ENCODE results near the gene TRPC5OS.

Gene TRPC5OS

GRCh38 chrX:111914398-111915090 is 38.6 kb downstream of the TRPC5OS start:
- TF ChIP-seq CTBP1 (IDR thresholded peaks at IDR 0.05; ENCODE audit: borderline replicate concordance) (no peak), ARNT (IDR thresholded peaks at IDR 0.05) (no peak), FOXK2 (IDR thresholded peaks at IDR 0.05) (no peak), SUZ12 (IDR thresholded peaks at IDR 0.05) (no peak), TARDBP (IDR thresholded peaks at IDR 0.05) (no peak), FOXM1 (IDR thresholded peaks at IDR 0.05; ENCODE audit: borderline replicate concordance) (no peak)
- DNase-seq (ENCODE audit: extremely low spot score): no peak
- ChIA-PET CTCF (no interaction called here), POLR2A (no interaction called here)

DNA sequence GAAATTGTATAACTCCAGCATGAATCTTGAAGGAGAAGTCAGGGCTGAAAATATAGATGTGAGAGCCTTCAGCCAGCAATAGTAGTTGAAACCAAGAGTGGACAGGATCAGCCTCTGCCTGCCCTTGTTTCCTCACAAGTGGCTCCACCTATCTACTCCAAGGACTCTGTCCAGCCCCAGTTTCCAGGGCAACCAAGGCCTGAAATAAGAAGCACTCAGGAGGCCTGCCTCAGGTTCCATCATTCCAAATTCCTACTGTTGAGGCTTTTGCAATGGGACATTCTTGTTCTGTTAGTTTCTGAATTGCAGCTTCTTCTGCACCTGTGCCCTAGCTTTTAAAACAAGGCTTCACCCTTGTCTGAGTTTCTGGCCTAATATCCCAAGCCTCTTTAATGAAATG is 41.6 kb downstream of the TRPC5OS start:
- POLR2A ChIA-PET: no interaction called here
- TF ChIP-seq HDGF (IDR thresholded peaks at IDR 0.05; ENCODE audit: borderline replicate concordance) (no peak), NFRKB (IDR thresholded peaks at IDR 0.05) (no peak), ARNT (IDR thresholded peaks at IDR 0.05) (no peak), BHLHE40 (IDR thresholded peaks at IDR 0.05; ENCODE audit: borderline replicate concordance) (no peak), L3MBTL2 (conservative IDR thresholded peaks at IDR 0.05) (no peak), FOXK2 (IDR thresholded peaks at IDR 0.05) (no peak), ELF4 (IDR thresholded peaks at IDR 0.05) (no peak), CTBP1 (IDR thresholded peaks at IDR 0.05; ENCODE audit: borderline replicate concordance) (no peak), LEF1 (IDR thresholded peaks at IDR 0.05; ENCODE audit: borderline replicate concordance) (no peak), SUZ12 (IDR thresholded peaks at IDR 0.05) (no peak), SP1 (IDR thresholded peaks at IDR 0.05) (no peak), FOXA1 (IDR thresholded peaks at IDR 0.05) (no peak), FOXM1 (IDR thresholded peaks at IDR 0.05; ENCODE audit: borderline replicate concordance) (no peak), TARDBP (IDR thresholded peaks at IDR 0.05) (no peak), ZNF384 (IDR thresholded peaks at IDR 0.05) (no peak)
- TF ChIP-seq, protein P1, sequence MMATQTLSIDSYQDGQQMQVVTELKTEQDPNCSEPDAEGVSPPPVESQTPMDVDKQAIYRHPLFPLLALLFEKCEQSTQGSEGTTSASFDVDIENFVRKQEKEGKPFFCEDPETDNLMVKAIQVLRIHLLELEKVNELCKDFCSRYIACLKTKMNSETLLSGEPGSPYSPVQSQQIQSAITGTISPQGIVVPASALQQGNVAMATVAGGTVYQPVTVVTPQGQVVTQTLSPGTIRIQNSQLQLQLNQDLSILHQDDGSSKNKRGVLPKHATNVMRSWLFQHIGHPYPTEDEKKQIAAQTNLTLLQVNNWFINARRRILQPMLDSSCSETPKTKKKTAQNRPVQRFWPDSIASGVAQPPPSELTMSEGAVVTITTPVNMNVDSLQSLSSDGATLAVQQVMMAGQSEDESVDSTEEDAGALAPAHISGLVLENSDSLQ (IDR thresholded peaks at IDR 0.05): no peak
- CTCF ChIA-PET: no interaction called here
- DNase-seq (ENCODE audit: extremely low spot score): no peak

GRCh38 chrX:111928456-111928855 is 52.5 kb downstream of the TRPC5OS start:
- ChIA-PET CTCF (no interaction called here), POLR2A (no interaction called here)
- DNase-seq (ENCODE audit: extremely low spot score): no peak
- no peak for TF ChIP-seq HDGF (IDR thresholded peaks at IDR 0.05; ENCODE audit: borderline replicate concordance)
- TF ChIP-seq, protein P1 (IDR thresholded peaks at IDR 0.05): no peak
- TF ChIP-seq LEF1 (IDR thresholded peaks at IDR 0.05; ENCODE audit: borderline replicate concordance): no peak
- TF ChIP-seq FOXK2 (IDR thresholded peaks at IDR 0.05): no peak
- TF ChIP-seq CTBP1 (IDR thresholded peaks at IDR 0.05; ENCODE audit: borderline replicate concordance): no peak

All from HEK293T (cell line).